HG03139 (cell line): ENCODE measurements around the gene PJA1.
A peak's percentile ranks its signal among the peaks of the same experiment; 100 is the strongest.

Source experiments
- ATAC-seq: cut with Tn5 transposase; IDR thresholded peaks from one replicate; pipeline ENCODE4 v1.9.1; 2021; ENCODE audit not compliant: unreplicated experiment

PJA1 gene

GRCh38 chrX:69170319-69170718 is 5.1 kb upstream of the PJA1 start:
- ATAC-seq: no peak

DNA sequence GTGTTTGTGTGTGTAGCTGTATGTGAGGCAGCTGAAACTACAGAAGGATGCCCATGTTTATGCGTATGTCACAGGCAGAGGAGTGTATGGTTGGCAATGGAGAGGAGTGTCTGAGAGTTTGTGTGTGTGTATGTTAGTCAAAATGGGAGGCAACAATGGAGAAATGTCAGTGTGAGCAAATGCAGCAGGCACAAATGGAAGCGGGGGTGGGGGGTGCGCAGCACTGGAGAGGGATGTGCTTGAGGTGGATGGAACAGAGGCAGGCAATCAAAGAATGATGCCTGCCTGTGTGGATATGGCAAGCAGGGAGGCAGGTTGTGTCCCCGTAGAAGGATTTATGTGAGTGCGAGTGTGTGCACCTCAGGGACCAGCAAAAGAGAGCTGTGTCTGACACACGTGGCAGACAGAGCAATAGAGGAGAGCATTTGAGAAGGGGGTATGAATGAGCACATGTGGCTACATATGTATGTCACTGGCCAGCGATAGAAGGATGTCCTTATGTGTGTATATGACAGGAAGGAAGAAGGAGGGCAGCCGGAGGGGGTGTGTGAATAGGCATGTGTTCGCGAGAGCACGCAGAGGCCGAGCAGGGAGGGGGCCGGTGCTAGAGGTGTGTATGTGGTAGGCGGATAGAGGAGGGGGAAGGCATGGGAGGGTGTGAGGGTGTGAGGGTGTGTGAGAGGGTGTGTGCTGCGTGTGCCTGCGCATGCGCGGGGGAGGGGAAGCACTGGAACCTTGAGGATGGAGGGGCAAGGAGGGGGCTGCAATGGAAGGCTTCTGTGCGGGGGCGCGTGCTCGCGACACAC is 1.1 kb downstream of the PJA1 start:
- ATAC-seq: peak; percentile 62

DNA sequence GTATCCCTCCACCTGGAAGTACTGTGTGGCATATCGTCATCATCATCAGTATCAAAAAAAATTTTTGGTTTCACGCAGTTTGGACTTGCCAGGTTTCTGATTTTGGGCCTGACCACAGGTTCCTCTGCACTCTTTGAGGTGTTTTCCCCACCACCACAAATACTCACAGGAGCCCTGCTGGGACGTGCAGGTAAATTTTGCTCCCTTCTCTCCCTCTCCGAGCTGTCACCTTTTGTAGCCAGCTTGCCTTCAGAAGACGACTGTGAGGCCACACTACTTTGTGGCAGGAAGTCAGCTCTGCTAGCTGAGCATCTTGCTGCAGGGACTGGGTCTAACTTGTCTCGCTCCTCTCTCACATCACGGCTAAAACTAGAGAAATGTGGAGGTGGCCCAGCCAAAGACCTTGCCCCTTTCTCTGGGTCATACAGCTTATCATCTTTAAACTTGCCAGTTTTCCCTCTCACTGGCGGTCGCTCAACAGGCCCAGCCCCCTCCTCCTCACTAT is 2.8 kb downstream of the PJA1 start:
- no peak for ATAC-seq

DNA sequence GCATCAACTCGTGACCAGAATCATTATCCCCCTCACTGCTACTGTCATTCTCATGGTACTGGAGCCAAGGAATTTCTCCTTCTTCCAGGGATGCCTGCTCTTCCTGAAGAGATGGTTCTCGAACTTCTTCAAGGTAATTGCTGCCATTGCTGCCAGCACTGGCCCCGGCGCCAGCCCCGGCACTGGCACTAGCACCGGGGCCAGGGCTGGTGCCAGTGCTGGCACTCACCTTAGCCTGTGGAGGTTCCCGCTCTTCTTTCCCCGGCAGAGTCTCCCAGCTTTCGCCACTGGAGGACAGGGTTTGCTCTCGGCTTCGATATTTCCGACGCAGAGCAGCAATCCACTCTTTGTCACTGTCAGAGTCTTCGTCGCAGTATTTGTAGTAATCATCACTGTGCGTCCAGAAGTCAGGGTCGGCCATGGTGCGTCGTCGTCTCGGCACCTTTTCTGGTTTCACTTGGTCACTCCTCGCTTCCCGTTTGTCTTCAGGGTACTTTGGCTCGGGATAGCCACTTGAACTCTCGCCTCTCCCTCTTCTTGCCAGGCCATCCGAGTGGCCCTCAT is 3.4 kb downstream of the PJA1 start:
- ATAC-seq: no peak

DNA sequence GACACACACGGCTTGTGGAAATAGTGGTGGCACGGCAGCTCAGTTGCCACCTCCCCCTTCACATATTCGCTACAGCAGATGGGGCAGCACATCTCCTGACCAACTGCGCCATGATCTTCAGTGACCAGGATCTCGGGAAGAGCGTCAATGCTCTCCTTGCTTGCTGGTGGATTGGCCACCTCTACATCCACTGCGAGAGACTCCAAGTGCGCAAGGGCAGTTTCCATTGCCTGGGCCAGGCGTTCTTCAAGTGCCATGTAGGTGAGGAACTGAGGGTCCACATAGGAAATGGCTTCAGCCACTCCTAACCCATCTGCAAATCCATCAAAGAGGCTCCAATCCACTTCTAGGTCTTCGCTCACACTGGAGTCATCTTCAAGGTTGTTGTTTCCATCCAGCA is 3.9 kb downstream of the PJA1 start:
- no peak for ATAC-seq

DNA sequence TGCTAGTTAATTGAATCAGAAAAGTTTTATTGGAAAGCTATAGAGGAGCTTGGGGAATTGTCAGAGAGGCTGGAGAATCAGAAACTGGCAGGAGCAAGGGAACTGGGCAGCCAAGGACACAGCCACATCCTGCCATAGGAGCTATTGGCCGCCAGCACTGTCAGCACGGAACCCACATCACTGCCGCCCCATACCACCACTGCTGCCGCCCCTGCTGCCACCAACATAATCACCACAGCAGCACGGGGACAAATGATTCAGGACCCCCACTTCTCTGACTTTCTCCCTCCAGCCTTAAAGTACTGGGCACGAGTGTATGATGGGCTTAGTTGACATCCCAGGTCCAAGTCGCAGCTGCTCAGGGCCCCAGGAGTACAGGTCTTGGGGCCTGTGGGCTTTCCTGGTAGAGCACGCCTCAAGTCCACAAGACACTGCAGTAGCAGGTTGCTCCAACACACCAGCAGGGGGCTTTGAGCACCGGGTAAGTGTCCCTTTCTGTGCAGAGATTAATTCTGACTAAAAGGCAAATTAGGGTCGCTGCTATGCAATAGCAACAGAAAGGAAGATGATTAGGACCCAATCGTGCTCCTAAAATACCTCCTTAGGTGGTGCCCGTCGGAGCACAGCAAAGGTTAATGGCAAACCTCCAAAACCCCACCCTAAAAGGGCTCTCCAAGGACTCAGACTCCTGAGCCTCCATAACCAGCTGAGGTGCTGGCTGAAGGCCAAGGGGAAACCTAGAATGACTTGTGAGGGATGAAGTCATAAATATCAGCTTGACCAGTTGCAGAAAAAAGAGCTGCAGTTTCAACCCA is 6.9 kb downstream of the PJA1 start:
- peak; percentile 90 for ATAC-seq

GRCh38 chrX:69156638-69157037 is 8.6 kb downstream of the PJA1 start:
- no peak for ATAC-seq

GRCh38 chrX:69155786-69156520 is 9.3 kb downstream of the PJA1 start:
- ATAC-seq: no peak

GRCh38 chrX:69154051-69154450 is 11.2 kb downstream of the PJA1 start:
- ATAC-seq: no peak

DNA sequence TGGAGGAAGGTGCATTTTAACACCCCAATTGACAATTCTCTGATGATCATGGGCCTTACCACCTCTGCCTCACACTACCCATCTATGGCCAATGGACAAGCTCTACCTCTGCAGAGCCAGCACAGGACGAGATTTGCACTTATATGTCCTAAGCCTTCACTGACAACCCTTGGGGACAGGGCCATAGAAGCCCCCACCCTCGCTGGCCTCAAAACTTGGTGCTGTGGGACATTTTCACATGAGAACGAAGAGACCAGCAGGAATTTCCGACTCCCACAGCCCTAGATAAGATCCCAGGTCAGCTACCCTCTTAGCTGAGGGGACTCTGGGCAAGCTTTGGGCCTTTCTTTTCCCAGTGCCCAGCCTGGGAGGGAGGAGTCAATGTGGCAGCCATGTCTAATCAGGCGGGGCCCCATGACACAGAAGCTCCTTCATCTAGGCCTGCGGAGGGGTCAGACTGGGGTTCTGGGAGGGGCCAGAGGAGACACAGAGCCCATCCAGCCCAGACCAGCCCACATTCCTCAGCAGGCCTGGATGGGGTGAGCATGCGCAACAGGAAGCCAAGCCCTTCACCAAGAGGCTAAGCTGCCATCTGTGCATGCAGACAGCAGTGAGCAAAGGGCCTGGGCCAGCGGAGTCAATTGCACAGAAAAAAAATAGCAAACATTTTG is 12.1 kb downstream of the PJA1 start:
- ATAC-seq: no peak

GRCh38 chrX:69152417-69152841 is 12.8 kb downstream of the PJA1 start:
- no peak for ATAC-seq

DNA sequence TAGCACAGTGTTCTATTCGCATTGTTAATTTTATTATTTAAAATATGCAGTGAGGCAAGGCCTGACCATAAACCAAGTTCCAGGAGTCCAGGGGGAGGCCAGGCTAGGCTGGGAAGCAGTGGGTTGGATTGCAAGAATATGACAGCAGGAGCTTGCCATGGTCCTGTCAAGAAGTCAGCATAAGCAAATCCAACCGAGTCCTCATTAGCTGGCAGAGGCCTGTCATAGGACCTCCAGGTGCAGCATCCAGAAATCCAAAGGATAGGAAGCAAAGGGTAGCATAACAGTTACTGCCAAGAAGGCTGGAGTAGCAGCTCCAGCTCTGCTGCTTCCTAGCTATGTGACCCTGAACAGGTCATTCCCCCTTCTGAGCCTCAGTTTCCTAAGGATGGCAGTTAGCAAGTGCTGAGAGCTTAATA is 13.4 kb downstream of the PJA1 start:
- ATAC-seq: no peak

DNA sequence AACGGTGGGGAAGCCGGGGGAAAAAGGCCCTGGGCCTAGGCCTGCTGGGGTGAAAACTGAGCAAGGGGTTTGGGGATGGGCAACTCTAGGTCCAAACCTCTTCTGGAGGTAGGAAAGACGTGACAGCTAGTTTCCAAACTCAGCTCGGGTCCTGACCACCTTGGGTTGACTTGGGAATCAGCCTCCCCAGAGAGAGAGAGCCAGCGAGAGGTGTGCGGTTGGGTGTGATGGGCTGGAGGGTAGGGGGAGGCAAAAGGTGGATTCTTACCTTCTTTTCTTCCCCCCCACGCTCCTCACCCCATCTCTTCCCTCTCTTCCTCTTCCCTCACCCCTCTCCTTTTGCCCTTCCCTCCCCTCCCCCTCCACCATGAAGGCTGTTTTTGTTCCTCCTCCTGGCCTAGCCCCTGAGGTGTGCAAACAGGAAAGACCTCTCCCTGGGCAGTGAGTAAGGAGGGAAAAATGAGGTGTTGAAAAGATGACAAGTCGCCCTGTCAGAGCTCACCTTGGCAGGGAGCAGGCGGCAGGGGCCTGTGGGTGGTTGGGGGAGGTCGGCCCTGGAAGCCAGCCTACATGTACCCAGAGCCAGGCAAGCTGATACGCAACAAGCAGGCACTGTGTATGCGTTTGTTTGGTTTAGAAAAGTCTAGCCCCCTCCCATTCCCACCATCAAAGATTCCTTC is 14.8 kb downstream of the PJA1 start:
- ATAC-seq: no peak

DNA sequence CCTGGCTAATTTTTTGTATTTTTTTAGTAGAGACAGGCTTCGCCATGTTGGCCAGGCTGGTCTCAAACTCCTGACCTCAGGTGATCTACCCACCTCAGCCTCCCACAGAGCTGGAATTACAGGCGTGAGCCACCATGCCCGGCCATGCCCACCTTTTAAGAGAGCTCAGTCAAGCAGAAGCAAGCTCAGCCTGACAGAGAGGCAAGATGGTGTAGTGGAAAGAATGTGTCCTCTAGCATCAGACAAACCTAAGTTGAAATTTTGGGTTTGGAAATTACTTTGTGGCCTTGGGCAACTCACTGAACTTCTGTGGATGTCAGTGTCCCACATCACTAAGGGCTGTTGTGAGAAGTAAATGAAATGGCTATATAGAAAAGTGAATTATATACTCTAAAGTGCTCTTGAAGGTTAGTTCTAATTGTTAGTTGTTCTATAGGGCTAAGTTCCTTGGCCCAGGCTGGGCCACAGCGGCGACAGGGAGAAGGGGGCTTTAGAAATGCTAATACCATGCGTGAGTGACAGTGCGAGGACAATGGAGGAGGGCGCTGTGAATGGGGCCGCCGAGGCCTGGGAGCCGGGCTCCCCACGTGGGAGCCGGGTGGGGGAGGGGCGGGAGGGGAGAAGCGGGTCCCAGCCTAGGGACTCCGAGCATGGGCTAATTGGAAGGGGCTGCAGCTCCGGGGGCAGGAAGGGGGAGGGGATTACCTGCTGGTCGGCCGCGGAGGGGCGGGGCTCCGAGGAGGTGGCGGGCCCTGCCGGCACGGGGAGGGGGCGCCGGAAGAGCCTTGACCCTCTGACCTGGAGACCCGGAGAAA is 15.6 kb downstream of the PJA1 start:
- no peak for ATAC-seq

GRCh38 chrX:69148946-69149345 is 16.3 kb downstream of the PJA1 start:
- ATAC-seq: no peak

DNA sequence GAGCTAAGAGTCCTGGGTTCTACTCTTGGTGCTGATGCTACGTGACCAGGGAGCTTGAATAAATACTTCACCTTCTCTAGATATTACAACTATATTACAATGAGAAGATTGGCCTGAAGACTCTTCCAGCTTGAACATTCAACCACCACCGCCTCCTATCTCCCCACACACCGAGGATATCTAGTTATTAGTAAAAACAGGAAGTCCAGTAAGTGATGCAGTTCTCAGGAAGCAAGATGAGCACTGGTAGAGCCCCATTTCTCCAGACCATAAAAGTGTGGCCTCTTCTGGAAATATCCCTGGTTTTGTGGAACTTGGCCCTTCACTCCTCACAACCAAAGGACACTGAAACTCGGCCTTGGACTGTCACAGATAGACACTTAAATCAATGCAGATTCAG is 18.5 kb downstream of the PJA1 start:
- ATAC-seq: no peak

GRCh38 chrX:69145714-69146113 is 19.5 kb downstream of the PJA1 start:
- ATAC-seq: no peak

DNA sequence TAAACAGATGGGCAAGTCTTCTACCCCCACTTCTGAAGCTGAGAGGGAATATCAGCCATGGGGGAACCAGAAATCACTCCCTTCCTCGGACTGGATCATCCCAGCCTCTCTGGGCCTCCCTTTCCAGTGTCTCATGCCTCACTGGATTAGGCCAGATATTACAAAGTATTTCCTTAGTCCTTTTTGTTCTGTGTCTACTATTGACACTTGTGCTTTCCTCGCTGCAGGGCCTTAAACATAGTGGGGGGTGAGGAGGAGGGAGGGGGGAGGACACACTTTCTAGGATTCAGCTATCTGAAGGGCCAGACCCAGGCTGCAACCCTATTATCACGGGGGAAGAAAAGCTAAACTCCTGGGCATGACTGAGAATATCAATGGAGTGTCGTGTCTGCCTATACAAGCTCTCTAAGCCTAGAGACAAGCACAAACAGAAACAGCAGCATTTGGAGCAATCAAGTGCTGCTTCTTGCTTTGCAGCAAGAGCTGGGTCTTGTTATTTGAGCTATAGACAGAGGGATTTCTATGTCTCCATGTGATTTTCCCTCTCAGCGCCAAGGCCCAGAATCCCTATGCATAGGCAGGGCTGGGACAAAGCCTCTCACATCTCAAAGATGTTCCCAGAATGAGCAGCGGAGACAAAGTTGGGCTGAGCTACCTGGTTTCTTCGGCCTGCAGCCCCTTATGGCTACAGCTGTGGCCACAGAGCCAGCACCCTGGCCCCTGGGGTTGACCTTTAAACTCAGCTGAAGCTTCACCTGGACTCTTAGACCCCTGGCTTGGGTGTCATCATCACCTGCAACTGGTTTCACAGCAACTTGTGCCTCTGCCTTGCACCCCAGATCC is 20.2 kb downstream of the PJA1 start:
- no peak for ATAC-seq
